Measurements from ENCODE around the gene FAP.

The FAP gene

DNA sequence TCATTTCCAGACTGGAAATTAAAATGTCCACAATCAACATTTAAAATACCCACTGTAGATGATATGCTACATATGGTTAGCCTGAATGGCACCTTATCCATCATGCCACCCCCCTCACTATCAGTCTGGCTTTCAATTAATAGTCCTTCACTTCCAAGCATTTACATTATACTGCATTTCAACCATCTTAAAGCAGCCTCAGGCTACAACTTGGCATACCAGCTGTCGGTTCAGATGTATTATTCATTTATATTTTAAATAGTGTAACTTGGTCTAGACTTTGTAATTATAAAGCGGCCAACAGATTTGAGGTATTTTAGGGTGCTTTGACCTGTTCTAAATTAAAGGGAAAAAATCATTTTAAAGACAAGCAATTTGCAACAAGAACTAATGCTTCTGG, 93.8 kb downstream of the FAP start:
- Histone ChIP-seq H3K27me3 (replicated peaks in 2 of 5; ENCODE audit: control insufficient read depth in 4 of 5, insufficient read depth in 5 of 5, low read length in 4 of 5) (no peaks in the 10 kb centered on the region), H3K4me1 (ENCODE audit: control extremely low read depth in 1 of 4, control insufficient read depth in 4 of 4, insufficient read depth in 4 of 4, low read length in 3 of 4) (no peaks in the 10 kb centered on the region), H3K36me3 (ENCODE audit: control insufficient read depth in 4 of 4, insufficient read depth in 4 of 4, low read length in 3 of 4) (no peaks in the 10 kb centered on the region), H3K27ac (ENCODE audit: insufficient read depth in 1 of 2, low read depth in 1 of 2, low read length in 2 of 2, poor library complexity in 1 of 2, severe bottlenecking in 2 of 2) (no peak overlapping the region), H3K4me3 (ENCODE audit: control insufficient read depth in 1 of 7, extremely low read depth in 1 of 7, insufficient read depth in 4 of 7, low read depth in 2 of 7, low read length in 6 of 7) (no peak overlapping the region), H3K9me3 (ENCODE audit: control extremely low read depth in 1 of 5, control insufficient read depth in 4 of 5, insufficient read depth in 2 of 5, low read depth in 1 of 5, low read length in 4 of 5) (no peaks in the 10 kb centered on the region)
- ChIA-PET POLR2A (no interaction called here), CTCF (interaction anchor here (1.2 to 1.8 kb wide), 4 partner anchors 12 to 185 kb away, joined by 3 read pairs; no protein-coding TSS in a partner anchor)
- WGBS (ENCODE audit: insufficient coverage), result no CpG with 5 or more reads among the region's 2 CpGs
- no peak for DNase-seq

GRCh38 chr2:162148956-162149355, 94.3 kb downstream of the FAP start:
- Histone ChIP-seq H3K4me1 (ENCODE audit: control extremely low read depth in 1 of 4, control insufficient read depth in 4 of 4, insufficient read depth in 4 of 4, low read length in 3 of 4) (no peaks in the 10 kb centered on the region), H3K4me3 (ENCODE audit: control insufficient read depth in 1 of 7, extremely low read depth in 1 of 7, insufficient read depth in 4 of 7, low read depth in 2 of 7, low read length in 6 of 7) (no peak overlapping the region), H3K9me3 (ENCODE audit: control extremely low read depth in 1 of 5, control insufficient read depth in 4 of 5, insufficient read depth in 2 of 5, low read depth in 1 of 5, low read length in 4 of 5) (no peaks in the 10 kb centered on the region), H3K27me3 (replicated peaks in 2 of 5; ENCODE audit: control insufficient read depth in 4 of 5, insufficient read depth in 5 of 5, low read length in 4 of 5) (no peaks in the 10 kb centered on the region), H3K27ac (ENCODE audit: insufficient read depth in 1 of 2, low read depth in 1 of 2, low read length in 2 of 2, poor library complexity in 1 of 2, severe bottlenecking in 2 of 2) (no peak overlapping the region), H3K36me3 (ENCODE audit: control insufficient read depth in 4 of 4, insufficient read depth in 4 of 4, low read length in 3 of 4) (no peaks in the 10 kb centered on the region)
- 100% methylated on average over 2 of the region's 3 CpGs for WGBS (ENCODE audit: insufficient coverage)
- ChIA-PET POLR2A (no interaction called here), CTCF (interaction anchor here (0.8 to 2.2 kb wide), 6 partner anchors 10 to 186 kb away, joined by 3 to 7 read pairs (median 3); no protein-coding TSS in a partner anchor)
- DNase-seq, result no peak

- no peak for DNase-seq
- Histone ChIP-seq H3K27ac (ENCODE audit: insufficient read depth in 1 of 2, low read depth in 1 of 2, low read length in 2 of 2, poor library complexity in 1 of 2, severe bottlenecking in 2 of 2) (no peak overlapping the region), H3K9me3 (ENCODE audit: control extremely low read depth in 1 of 5, control insufficient read depth in 4 of 5, insufficient read depth in 2 of 5, low read depth in 1 of 5, low read length in 4 of 5) (no peaks in the 10 kb centered on the region), H3K4me3 (ENCODE audit: control insufficient read depth in 1 of 7, extremely low read depth in 1 of 7, insufficient read depth in 4 of 7, low read depth in 2 of 7, low read length in 6 of 7) (no peak overlapping the region), H3K36me3 (ENCODE audit: control insufficient read depth in 4 of 4, insufficient read depth in 4 of 4, low read length in 3 of 4) (no peaks in the 10 kb centered on the region), H3K4me1 (ENCODE audit: control extremely low read depth in 1 of 4, control insufficient read depth in 4 of 4, insufficient read depth in 4 of 4, low read length in 3 of 4) (no peaks in the 10 kb centered on the region), H3K27me3 (replicated peaks in 2 of 5; ENCODE audit: control insufficient read depth in 4 of 5, insufficient read depth in 5 of 5, low read length in 4 of 5) (no peaks in the 10 kb centered on the region)
- POLR2A ChIA-PET, result no interaction called here
- 100% methylated on average over 2 of the region's 4 CpGs for WGBS (ENCODE audit: insufficient coverage)
- CTCF ChIA-PET, result interaction anchor here (3.3 kb wide), 1 partner anchor 11 kb away, joined by 12 read pairs; no protein-coding TSS in a partner anchor
Observed at GRCh38 chr2:162143969-162144368, 99.3 kb downstream of the FAP start.

DNA sequence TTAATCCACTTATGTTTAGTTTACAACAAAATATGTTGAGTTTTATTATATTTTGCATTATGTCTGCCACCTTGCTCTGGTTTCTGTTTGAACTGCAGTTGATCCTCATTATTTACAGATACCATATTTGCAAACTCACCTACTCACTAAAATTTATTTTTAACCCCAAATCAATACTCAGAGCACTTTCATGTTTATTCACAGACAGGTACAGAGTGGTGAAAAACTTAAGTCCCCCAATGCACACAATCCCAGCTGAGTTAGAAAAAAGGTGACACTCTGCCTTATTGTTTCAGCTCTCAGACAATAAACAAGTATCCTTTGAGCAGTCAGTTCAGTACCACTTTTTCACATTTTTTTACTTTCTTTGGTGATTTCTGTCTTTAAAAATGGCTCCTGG, 104.9 kb downstream of the FAP start:
- Histone ChIP-seq H3K9me3 (ENCODE audit: control extremely low read depth in 1 of 5, control insufficient read depth in 4 of 5, insufficient read depth in 2 of 5, low read depth in 1 of 5, low read length in 4 of 5) (no peaks in the 10 kb centered on the region), H3K27ac (ENCODE audit: insufficient read depth in 1 of 2, low read depth in 1 of 2, low read length in 2 of 2, poor library complexity in 1 of 2, severe bottlenecking in 2 of 2) (no peak overlapping the region), H3K27me3 (replicated peaks in 2 of 5; ENCODE audit: control insufficient read depth in 4 of 5, insufficient read depth in 5 of 5, low read length in 4 of 5) (no peaks in the 10 kb centered on the region), H3K4me1 (ENCODE audit: control extremely low read depth in 1 of 4, control insufficient read depth in 4 of 4, insufficient read depth in 4 of 4, low read length in 3 of 4) (no peaks in the 10 kb centered on the region), H3K4me3 (ENCODE audit: control insufficient read depth in 1 of 7, extremely low read depth in 1 of 7, insufficient read depth in 4 of 7, low read depth in 2 of 7, low read length in 6 of 7) (no peak overlapping the region), H3K36me3 (ENCODE audit: control insufficient read depth in 4 of 4, insufficient read depth in 4 of 4, low read length in 3 of 4) (no peaks in the 10 kb centered on the region)
- ChIA-PET CTCF (interaction anchor here (1.1 kb wide), 1 partner anchor 11 kb away, joined by 3 read pairs; no protein-coding TSS in a partner anchor), POLR2A (no interaction called here)
- DNase-seq, result no peak

DNA sequence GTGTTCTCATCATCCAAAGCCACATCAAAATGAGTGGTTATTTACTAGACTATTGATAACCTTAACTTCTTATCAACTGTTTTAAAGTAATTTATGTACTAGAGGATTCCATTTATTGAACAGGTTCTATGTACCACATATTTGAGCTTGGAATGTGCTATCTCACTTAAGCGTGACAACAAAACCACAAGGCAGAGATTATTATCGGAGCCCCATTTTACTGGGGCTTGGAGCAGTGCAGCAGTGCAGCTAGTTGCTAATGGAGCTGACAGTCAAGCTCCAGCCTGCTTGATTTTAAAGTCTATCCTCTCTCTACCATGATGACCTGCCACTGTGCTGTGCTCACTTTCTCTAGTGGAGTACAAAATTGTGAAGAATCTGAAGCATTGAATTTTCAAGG, 115.8 kb downstream of the FAP start:
- peak; percentile 36 to 68 (median 56) for DNase-seq
- no peaks in the 10 kb centered on the region for H3K9me3 ChIP-seq (ENCODE audit: control extremely low read depth in 1 of 5, control insufficient read depth in 4 of 5, insufficient read depth in 2 of 5, low read depth in 1 of 5, low read length in 4 of 5)
- no peak overlapping the region for H3K27ac ChIP-seq (ENCODE audit: insufficient read depth in 1 of 2, low read depth in 1 of 2, low read length in 2 of 2, poor library complexity in 1 of 2, severe bottlenecking in 2 of 2)
- POLR2A ChIA-PET, result no interaction called here
- peaks cover 15 to 43% (median 27%) of the 10 kb centered on the region in 4 experiments for H3K4me1 ChIP-seq (ENCODE audit: control extremely low read depth in 1 of 4, control insufficient read depth in 4 of 4, insufficient read depth in 4 of 4, low read length in 3 of 4)
- 21% methylated on average over 2 of the region's 2 CpGs for WGBS (ENCODE audit: insufficient coverage)
- H3K36me3 ChIP-seq (ENCODE audit: control insufficient read depth in 4 of 4, insufficient read depth in 4 of 4, low read length in 3 of 4), result no peaks in the 10 kb centered on the region
- no peaks in the 10 kb centered on the region for H3K27me3 ChIP-seq (replicated peaks in 2 of 5; ENCODE audit: control insufficient read depth in 4 of 5, insufficient read depth in 5 of 5, low read length in 4 of 5)
- CTCF ChIA-PET, result interaction anchor here (1.3 to 5.2 kb wide), 5 partner anchors 9 to 540 kb away, joined by 3 to 33 read pairs (median 7); no protein-coding TSS in a partner anchor
- no peak overlapping the region for H3K4me3 ChIP-seq (ENCODE audit: control insufficient read depth in 1 of 7, extremely low read depth in 1 of 7, insufficient read depth in 4 of 7, low read depth in 2 of 7, low read length in 6 of 7)

GRCh38 chr2:162126527-162126926, 116.7 kb downstream of the FAP start:
- 0% methylated on average over 1 of the region's 2 CpGs for WGBS (ENCODE audit: insufficient coverage)
- Histone ChIP-seq H3K27me3 (replicated peaks in 2 of 5; ENCODE audit: control insufficient read depth in 4 of 5, insufficient read depth in 5 of 5, low read length in 4 of 5) (no peaks in the 10 kb centered on the region), H3K9me3 (ENCODE audit: control extremely low read depth in 1 of 5, control insufficient read depth in 4 of 5, insufficient read depth in 2 of 5, low read depth in 1 of 5, low read length in 4 of 5) (no peaks in the 10 kb centered on the region), H3K4me1 (ENCODE audit: control extremely low read depth in 1 of 4, control insufficient read depth in 4 of 4, insufficient read depth in 4 of 4, low read length in 3 of 4) (peaks cover 15 to 43% (median 27%) of the 10 kb centered on the region in 4 experiments), H3K36me3 (ENCODE audit: control insufficient read depth in 4 of 4, insufficient read depth in 4 of 4, low read length in 3 of 4) (no peaks in the 10 kb centered on the region), H3K4me3 (ENCODE audit: control insufficient read depth in 1 of 7, extremely low read depth in 1 of 7, insufficient read depth in 4 of 7, low read depth in 2 of 7, low read length in 6 of 7) (no peak overlapping the region), H3K27ac (ENCODE audit: insufficient read depth in 1 of 2, low read depth in 1 of 2, low read length in 2 of 2, poor library complexity in 1 of 2, severe bottlenecking in 2 of 2) (peak overlapping the region; percentile 9 to 49)
- POLR2A ChIA-PET, result no interaction called here
- CTCF ChIA-PET, result interaction anchor here (1.2 to 5.2 kb wide), 9 partner anchors 9 to 539 kb away, joined by 3 to 33 read pairs (median 5); partner anchors contain the start of gene GCG
- DNase-seq, result peak in 2 of 3 donors; percentile 47 to 66

- no peak overlapping the region for H3K4me3 ChIP-seq (ENCODE audit: control insufficient read depth in 1 of 7, extremely low read depth in 1 of 7, insufficient read depth in 4 of 7, low read depth in 2 of 7, low read length in 6 of 7)
- ChIA-PET CTCF (interaction anchor here (0.8 to 5.2 kb wide), 13 partner anchors 8 to 539 kb away, joined by 3 to 33 read pairs (median 4); partner anchors contain the start of gene GCG), POLR2A (interaction anchor here (0.6 kb wide), 1 partner anchor 22 kb away, joined by 3 read pairs; no protein-coding TSS in a partner anchor)
- DNase-seq, result peak; percentile 60 to 88 (median 82)
- H3K27me3 ChIP-seq (replicated peaks in 2 of 5; ENCODE audit: control insufficient read depth in 4 of 5, insufficient read depth in 5 of 5, low read length in 4 of 5), result no peaks in the 10 kb centered on the region
- WGBS (ENCODE audit: insufficient coverage), result no CpG with 5 or more reads among the region's 1 CpG
- H3K27ac ChIP-seq (ENCODE audit: insufficient read depth in 1 of 2, low read depth in 1 of 2, low read length in 2 of 2, poor library complexity in 1 of 2, severe bottlenecking in 2 of 2), result peak overlapping the region in 1 of 2 experiments; percentile 49
- no peaks in the 10 kb centered on the region for H3K36me3 ChIP-seq (ENCODE audit: control insufficient read depth in 4 of 4, insufficient read depth in 4 of 4, low read length in 3 of 4)
- H3K4me1 ChIP-seq (ENCODE audit: control extremely low read depth in 1 of 4, control insufficient read depth in 4 of 4, insufficient read depth in 4 of 4, low read length in 3 of 4), result peaks cover 15 to 43% (median 27%) of the 10 kb centered on the region in 4 experiments
- no peaks in the 10 kb centered on the region for H3K9me3 ChIP-seq (ENCODE audit: control extremely low read depth in 1 of 5, control insufficient read depth in 4 of 5, insufficient read depth in 2 of 5, low read depth in 1 of 5, low read length in 4 of 5)
Observed at GRCh38 chr2:162126111-162126519, 117.1 kb downstream of the FAP start.

Measured in common myeloid progenitor, CD34-positive (primary cell).